Activated CD8-positive, alpha-beta T cell treated with anti-CD3 and anti-CD28 coated beads, Interleukin-2, amount 10 ng/mL, durations not matched to agents 7 days and 5 days (primary cell): ENCODE data around the gene EYS. TPM values are rescaled to one million over a fixed set of nuclear protein-coding genes. Genes with fewer than 3 reads are reported as not detected.
"Not testable (repeated sequence)": the region's sequence is repeated elsewhere in the genome, so short reads cannot be mapped to it uniquely, and the experiment has no call there.

Experiments used
- ATAC-seq: fragments of 150-1000 bp; cut with Tn5 transposase; one replicate; pipeline ENCODE4 v1.10.0; 2021; ENCODE audit warnings: moderate library complexity
- CTCF ChIA-PET: fragments of 350-600 bp; sonication (Branson Sonifier 250); formaldehyde crosslinking; loops from one replicate; lab custom pipeline; 2021; ENCODE audit warnings: antibody characterized with exemption; lab: Charles Lee
- POLR2A ChIA-PET: fragments of 350-600 bp; sonication (Branson Sonifier 250); formaldehyde crosslinking; loops from one replicate; lab custom pipeline; 2021; ENCODE audit warnings: antibody characterized with exemption; lab: Charles Lee
- DNase-seq: peaks from one replicate; pipeline ENCODE4 v3.0.0-alpha.2; 2020
- H3K27ac Mint-ChIP-seq: one replicate; pipeline ENCODE4 v1.8.0; 2021; ENCODE audit warnings: mild to moderate bottlenecking, mixed read lengths
- H3K27me3 Mint-ChIP-seq: one replicate; pipeline ENCODE4 v1.8.0; 2021; ENCODE audit warnings: low read depth, mixed read lengths
- H3K36me3 Mint-ChIP-seq: one replicate; pipeline ENCODE4 v1.8.0; 2021; ENCODE audit warnings: low read depth, mixed read lengths
- H3K4me1 Mint-ChIP-seq: one replicate; pipeline ENCODE4 v1.8.0; 2021; ENCODE audit warnings: low read depth, mixed read lengths
- H3K4me3 Mint-ChIP-seq: one replicate; pipeline ENCODE4 v1.8.0; 2021; ENCODE audit warnings: mild to moderate bottlenecking, mixed read lengths
- H3K9me3 Mint-ChIP-seq: one replicate; pipeline ENCODE4 v1.8.0; 2022; ENCODE audit warnings: mixed read lengths; ENCODE audit not compliant: insufficient read depth
- total RNA-seq, 2 experiments: library from RNA; stranded (reverse); gene quantifications; one replicate each; pipeline ENCODE4 v1.2.3, GENCODE V29; 2021

The EYS gene
- total RNA-seq, 2 experiments from 2014 or later, result not detected

- Mint-ChIP-seq H3K4me1 (no peaks in the 10 kb centered on the region), H3K9me3 (no peaks in the 10 kb centered on the region), H3K27ac (no peak overlapping the region), H3K36me3 (no peaks in the 10 kb centered on the region), H3K4me3 (no peak overlapping the region), H3K27me3 (peaks cover 2% of the 10 kb centered on the region)
- ChIA-PET POLR2A (no interaction called here), CTCF (no interaction called here)
- ATAC-seq, result no peak
- DNase-seq, result no peak
These were observed 1920.0 kb downstream of the EYS start for GRCh38 chr6:63787021-63787420.

- H3K27me3 Mint-ChIP-seq, result peaks cover 4% of the 10 kb centered on the region
- no peak overlapping the region for H3K4me3 Mint-ChIP-seq
- H3K27ac Mint-ChIP-seq, result no peak overlapping the region
- DNase-seq, result no peak
- no peaks in the 10 kb centered on the region for H3K9me3 Mint-ChIP-seq
- CTCF ChIA-PET, result no interaction called here
- POLR2A ChIA-PET, result no interaction called here
- ATAC-seq, result no peak
- H3K4me1 Mint-ChIP-seq, result no peaks in the 10 kb centered on the region
- H3K36me3 Mint-ChIP-seq, result no peaks in the 10 kb centered on the region
These were observed 1922.0 kb downstream of the EYS start for GRCh38 chr6:63785006-63785405.

- no peaks in the 10 kb centered on the region for H3K9me3 Mint-ChIP-seq
- CTCF ChIA-PET, result no interaction called here
- POLR2A ChIA-PET, result no interaction called here
- H3K36me3 Mint-ChIP-seq, result no peaks in the 10 kb centered on the region
- no peak for ATAC-seq
- H3K27me3 Mint-ChIP-seq, result peaks cover 4% of the 10 kb centered on the region
- no peak overlapping the region for H3K4me3 Mint-ChIP-seq
- H3K4me1 Mint-ChIP-seq, result no peaks in the 10 kb centered on the region
- no peak for DNase-seq
- H3K27ac Mint-ChIP-seq, result no peak overlapping the region
These were observed 1923.9 kb downstream of the EYS start for GRCh38 chr6:63783096-63783495.

GRCh38 chr6:63774961-63775360 is 1932.1 kb downstream of the EYS start:
- no peaks in the 10 kb centered on the region for H3K36me3 Mint-ChIP-seq
- ATAC-seq (no peak), DNase-seq (no peak)
- H3K4me3 Mint-ChIP-seq, result no peak overlapping the region
- H3K27me3 Mint-ChIP-seq, result peaks cover 15% of the 10 kb centered on the region
- POLR2A ChIA-PET, result no interaction called here
- CTCF ChIA-PET, result no interaction called here
- no peak overlapping the region for H3K27ac Mint-ChIP-seq
- H3K4me1 Mint-ChIP-seq, result no peaks in the 10 kb centered on the region
- no peaks in the 10 kb centered on the region for H3K9me3 Mint-ChIP-seq

- ATAC-seq (no peak), DNase-seq (no peak)
- Mint-ChIP-seq H3K27me3 (peaks cover 24% of the 10 kb centered on the region), H3K36me3 (no peaks in the 10 kb centered on the region), H3K4me1 (no peaks in the 10 kb centered on the region), H3K9me3 (no peaks in the 10 kb centered on the region), H3K4me3 (no peak overlapping the region), H3K27ac (no peak overlapping the region)
- ChIA-PET CTCF (no interaction called here), POLR2A (no interaction called here)
These were observed 1933.8 kb downstream of the EYS start for GRCh38 chr6:63773200-63773599.

GRCh38 chr6:63765828-63766227 is 1941.2 kb downstream of the EYS start:
- Mint-ChIP-seq H3K27ac (no peak overlapping the region), H3K27me3 (peaks cover 23% of the 10 kb centered on the region), H3K4me1 (no peaks in the 10 kb centered on the region), H3K36me3 (no peaks in the 10 kb centered on the region), H3K9me3 (no peaks in the 10 kb centered on the region), H3K4me3 (no peak overlapping the region)
- POLR2A ChIA-PET, result no interaction called here
- DNase-seq, result no peak
- no peak for ATAC-seq
- CTCF ChIA-PET, result interaction anchor here (2.5 to 7.0 kb wide), 2 partner anchors 168 to 413 kb away, joined by 22 to 72 read pairs; no protein-coding TSS in a partner anchor

GRCh38 chr6:63764318-63764916 is 1942.6 kb downstream of the EYS start:
- Mint-ChIP-seq H3K9me3 (no peaks in the 10 kb centered on the region), H3K4me1 (no peaks in the 10 kb centered on the region), H3K4me3 (no peak overlapping the region), H3K27ac (no peak overlapping the region), H3K36me3 (no peaks in the 10 kb centered on the region), H3K27me3 (peaks cover 22% of the 10 kb centered on the region)
- ChIA-PET CTCF (interaction anchor here (0.7 to 7.0 kb wide), 12 partner anchors 13 to 412 kb away, joined by 3 to 72 read pairs (median 4); partner anchors contain the start of gene PHF3), POLR2A (interaction anchor here (1.0 kb wide), 1 partner anchor 191 kb away, joined by 5 read pairs; no protein-coding TSS in a partner anchor)
- DNase-seq, result no peak
- ATAC-seq, result no peak

GRCh38 chr6:63760199-63760598 is 1946.8 kb downstream of the EYS start:
- Mint-ChIP-seq H3K27me3 (peaks cover 3% of the 10 kb centered on the region), H3K9me3 (no peaks in the 10 kb centered on the region), H3K4me3 (no peak overlapping the region), H3K4me1 (no peaks in the 10 kb centered on the region), H3K36me3 (no peaks in the 10 kb centered on the region), H3K27ac (no peak overlapping the region)
- ChIA-PET CTCF (interaction anchor here (1.1 to 7.0 kb wide), 2 partner anchors 125 to 162 kb away, joined by 4 to 72 read pairs; partner anchors contain the start of gene PHF3), POLR2A (no interaction called here)
- no peak for ATAC-seq
- DNase-seq, result no peak

GRCh38 chr6:63759605-63760105 is 1947.4 kb downstream of the EYS start:
- Mint-ChIP-seq H3K4me1 (no peaks in the 10 kb centered on the region), H3K9me3 (no peaks in the 10 kb centered on the region), H3K36me3 (no peaks in the 10 kb centered on the region), H3K27me3 (peaks cover 3% of the 10 kb centered on the region), H3K4me3 (no peak overlapping the region), H3K27ac (no peak overlapping the region)
- DNase-seq, result no peak
- ChIA-PET CTCF (interaction anchor here (1.1 to 7.0 kb wide), 2 partner anchors 124 to 161 kb away, joined by 4 to 72 read pairs; partner anchors contain the start of gene PHF3), POLR2A (no interaction called here)
- no peak for ATAC-seq

GRCh38 chr6:63757826-63758225 is 1949.2 kb downstream of the EYS start:
- Mint-ChIP-seq H3K4me1 (no peaks in the 10 kb centered on the region), H3K27ac (no peak overlapping the region), H3K9me3 (no peaks in the 10 kb centered on the region), H3K36me3 (no peaks in the 10 kb centered on the region), H3K27me3 (peaks cover under 1% of the 10 kb centered on the region), H3K4me3 (no peak overlapping the region)
- ChIA-PET POLR2A (no interaction called here), CTCF (no interaction called here)
- ATAC-seq, result no peak
- DNase-seq, result no peak

- H3K27me3 Mint-ChIP-seq, POLR2A ChIA-PET, H3K4me3 Mint-ChIP-seq, ATAC-seq, CTCF ChIA-PET, H3K9me3 Mint-ChIP-seq, H3K27ac Mint-ChIP-seq, DNase-seq, H3K36me3 Mint-ChIP-seq, H3K4me1 Mint-ChIP-seq: not testable (repeated sequence)
These were observed 1949.8 kb downstream of the EYS start for GRCh38 chr6:63757275-63757674.

GRCh38 chr6:63750400-63750799 is 1956.6 kb downstream of the EYS start:
- ATAC-seq (no peak), DNase-seq (no peak)
- H3K27me3 Mint-ChIP-seq, result no peaks in the 10 kb centered on the region
- H3K27ac Mint-ChIP-seq, result no peak overlapping the region
- H3K9me3 Mint-ChIP-seq, result peaks cover 4% of the 10 kb centered on the region
- ChIA-PET CTCF (no interaction called here), POLR2A (no interaction called here)
- H3K4me3 Mint-ChIP-seq, result no peak overlapping the region
- no peaks in the 10 kb centered on the region for H3K4me1 Mint-ChIP-seq
- no peaks in the 10 kb centered on the region for H3K36me3 Mint-ChIP-seq
